ENCODE results near the gene CLIC4. TPM values are rescaled to one million over a fixed set of nuclear protein-coding genes. Genes with fewer than 3 reads are reported as not detected.

Gene CLIC4
- total and polyA plus RNA-seq, 10 of the 15 experiments (the other 5 are each of a cell fraction or from before 2014, with no cell fraction given), result 20.4 to 107 (median 69.6) TPM

GRCh38 chr1:24727501-24728216 lies 17.6 kb upstream of the CLIC4 start (continued):
- no peak for TF ChIP-seq IRF3 (IDR thresholded peaks at IDR 0.05)
- TF ChIP-seq MYC (IDR thresholded peaks at IDR 0.05; ENCODE audit: insufficient read depth, insufficient read length, insufficient replicate concordance, low read length, severe bottlenecking), result no peak
- no peak for TF ChIP-seq ZNF384 (IDR thresholded peaks at IDR 0.05; ENCODE audit: borderline replicate concordance, low read depth, low read length)
- TF ChIP-seq DPF2 (IDR thresholded peaks at IDR 0.05), result peak; percentile 71; the same call in 1 of the 2 replicates
- 0 out of 4 replicates have a peak, but pooled peaks of 1 of the 2 experiments have one; percentile 12 for TF ChIP-seq SRF (IDR thresholded peaks at IDR 0.05; ENCODE audit: low read depth in 2 of 2, low read length in 2 of 2)
- TF ChIP-seq ZZZ3 (IDR thresholded peaks at IDR 0.05; ENCODE audit: control insufficient read depth, insufficient read length, low read depth), result no peak
- TF ChIP-seq CEBPB (IDR thresholded peaks at IDR 0.05; ENCODE audit: borderline replicate concordance in 1 of 2, low read depth in 2 of 2, low read length in 2 of 2), result no peak
- TF ChIP-seq ZNF217 (IDR thresholded peaks at IDR 0.05), result no peak
- no peak for TF ChIP-seq POU2F2 (IDR thresholded peaks at IDR 0.05; ENCODE audit: borderline replicate concordance, low read depth, low read length)

GRCh38 chr1:24728982-24729381 lies 16.3 kb upstream of the CLIC4 start:
- CTCF ChIA-PET, result no interaction called here
- no peak for TF ChIP-seq WRNIP1 (IDR thresholded peaks at IDR 0.05; ENCODE audit: borderline replicate concordance, low read depth, low read length)
- TF ChIP-seq SPI1 (IDR thresholded peaks at IDR 0.05; ENCODE audit: borderline replicate concordance, insufficient read depth, low read depth, low read length), result no peak
- TF ChIP-seq ATF7 (IDR thresholded peaks at IDR 0.05; ENCODE audit: low read depth), result no peak
- TF ChIP-seq RELB (IDR thresholded peaks at IDR 0.05; ENCODE audit: low read depth), result no peak
- no peak for TF ChIP-seq KAT2A (conservative IDR thresholded peaks at IDR 0.05; ENCODE audit: control insufficient read depth, low read depth, low read length)
- no peak for TF ChIP-seq IKZF1 (conservative IDR thresholded peaks at IDR 0.05)
- no peak for TF ChIP-seq TCF12 (IDR thresholded peaks at IDR 0.05; ENCODE audit: low read depth, low read length)
- no peak for TF ChIP-seq ZNF384 (IDR thresholded peaks at IDR 0.05; ENCODE audit: borderline replicate concordance, low read depth, low read length)
- TF ChIP-seq BRCA1 (IDR thresholded peaks at IDR 0.05; ENCODE audit: low read depth, low read length), result no peak
- no peak for TF ChIP-seq RAD21 (IDR thresholded peaks at IDR 0.05; ENCODE audit: insufficient read depth, low read depth, low read length)
- no peak for TF ChIP-seq SUZ12 (IDR thresholded peaks at IDR 0.05; ENCODE audit: unreplicated experiment)
- no peak for TF ChIP-seq SRF (IDR thresholded peaks at IDR 0.05; ENCODE audit: low read depth in 2 of 2, low read length in 2 of 2)

More at GRCh38 chr1:24728982-24729381, 16.3 kb upstream of the CLIC4 start:
- H3K79me2 ChIP-seq (ENCODE audit: control insufficient read depth, insufficient read depth, low read length), result no peaks in the 10 kb centered on the region
- no peak overlapping the region for H3K27ac ChIP-seq (ENCODE audit: control insufficient read depth, insufficient read depth)
- POLR2A ChIA-PET, result interaction anchor here (0.5 to 2.8 kb wide), 3 partner anchors 13 to 29 kb away, joined by 3 to 12 read pairs (median 4); partner anchors contain the start of gene CLIC4
- H3K4me2 ChIP-seq (ENCODE audit: control insufficient read depth, insufficient read depth), result no peak overlapping the region
- no peak overlapping the region for H3K4me3 ChIP-seq
- H4K20me1 ChIP-seq (ENCODE audit: control insufficient read depth, insufficient read depth), result no peaks in the 10 kb centered on the region
- ATAC-seq, result no peak
- no peaks in the 10 kb centered on the region for H3K9me3 ChIP-seq (replicated peaks; ENCODE audit: control insufficient read depth, insufficient read depth, low read length)
- no peak for FAIRE-seq
- no peak for DNase-seq (ENCODE audit: low read depth, low spot score)
- H3K4me1 ChIP-seq (ENCODE audit: control insufficient read depth, insufficient read depth, low read length), result peaks cover 30% of the 10 kb centered on the region
- SMC1A ChIA-PET (ENCODE audit: uncharacterized antibody, unreplicated experiment), result interaction anchor here (1.1 kb wide), 1 partner anchor 102 kb away, joined by 3 read pairs; no protein-coding TSS in a partner anchor
- WGBS (ENCODE audit: insufficient coverage, insufficient replicate concordance, low lambda C conversion rate, missing lambda C conversion rate), result 66% methylated on average over 10 of the region's 10 CpGs
- no peaks in the 10 kb centered on the region for H3K27me3 ChIP-seq (replicated peaks in 1 of 2; ENCODE audit: control insufficient read depth in 2 of 2, insufficient read depth in 2 of 2, low read length in 1 of 2)
- no peak overlapping the region for H3K9ac ChIP-seq (ENCODE audit: control insufficient read depth, insufficient read depth, low read length)
- in situ Hi-C loops (cut with MboI), result no loop called here
- intact Hi-C loops (cut with micrococcal nuclease; ENCODE audit: unreplicated experiment), result no loop called here
- H3K36me3 ChIP-seq (ENCODE audit: control insufficient read depth in 2 of 2, insufficient read depth in 2 of 2, low read length in 1 of 2), result no peaks in the 10 kb centered on the region
- H2AFZ ChIP-seq (ENCODE audit: control insufficient read depth, low read depth, low read length), result no peak overlapping the region
- BruUV-seq (replicated peaks), result no TSS peak
- RAD21 ChIA-PET (ENCODE audit: unreplicated experiment), result interaction anchor here (1.0 kb wide), 1 partner anchor 32 kb away, joined by 3 read pairs; no protein-coding TSS in a partner anchor
